DLD1 (cell line): ENCODE data around the gene B3GAT3.

Source experiments
- in situ Hi-C: cut with HindIII; loops from 2 replicates; pipeline ENCODE4 v1.10.0; 2017; ENCODE audit warnings: low sequenced_read_pairs

Gene B3GAT3

GRCh38 chr11:62580959-62581715 is 40.6 kb downstream of the B3GAT3 start:
- in situ Hi-C loops, result no loop called here

GRCh38 chr11:62579252-62579651 is 42.5 kb downstream of the B3GAT3 start:
- in situ Hi-C loops, result no loop called here

GRCh38 chr11:62578541-62578940 is 43.2 kb downstream of the B3GAT3 start:
- in situ Hi-C loops, result no loop called here

GRCh38 chr11:62577046-62577714 is 44.6 kb downstream of the B3GAT3 start:
- in situ Hi-C loops, result no loop called here

- in situ Hi-C loops, result no loop called here
These were observed 45.9 kb downstream of the B3GAT3 start for GRCh38 chr11:62575837-62576236.

GRCh38 chr11:62575156-62575555 is 46.6 kb downstream of the B3GAT3 start:
- in situ Hi-C loops, result no loop called here

- in situ Hi-C loops, result loop anchor here (25.0 kb wide), 1 partner anchor 137 kb away; no protein-coding TSS in a partner anchor
These were observed 47.3 kb downstream of the B3GAT3 start for GRCh38 chr11:62574363-62575071.

- in situ Hi-C loops, result loop anchor here (25.0 kb wide), 1 partner anchor 136 kb away; no protein-coding TSS in a partner anchor
These were observed 48.0 kb downstream of the B3GAT3 start, which contains the start of gene EEF1G for GRCh38 chr11:62573592-62574362. Gene EEF1G, minus strand, starts transcription at chr11:62573891. Its CDS starts 49 bp downstream, at chr11:62573842.

- in situ Hi-C loops, result loop anchor here (25.0 kb wide), 1 partner anchor 136 kb away; no protein-coding TSS in a partner anchor
These were observed 48.7 kb downstream of the B3GAT3 start for GRCh38 chr11:62573006-62573591.

GRCh38 chr11:62572431-62572830 is 49.4 kb downstream of the B3GAT3 start:
- in situ Hi-C loops, result loop anchor here (25.0 kb wide), 1 partner anchor 135 kb away; no protein-coding TSS in a partner anchor

GRCh38 chr11:62571493-62571892 is 50.3 kb downstream of the B3GAT3 start:
- in situ Hi-C loops, result loop anchor here (25.0 kb wide), 1 partner anchor 134 kb away; no protein-coding TSS in a partner anchor

- in situ Hi-C loops, result loop anchor here (25.0 kb wide), 1 partner anchor 134 kb away; no protein-coding TSS in a partner anchor
These were observed 50.9 kb downstream of the B3GAT3 start for GRCh38 chr11:62570903-62571302.

GRCh38 chr11:62569611-62570010 is 52.2 kb downstream of the B3GAT3 start:
- in situ Hi-C loops, result loop anchor here (25.0 kb wide), 1 partner anchor 132 kb away; no protein-coding TSS in a partner anchor

- in situ Hi-C loops, result loop anchor here (25.0 kb wide), 1 partner anchor 130 kb away; no protein-coding TSS in a partner anchor
These were observed 54.7 kb downstream of the B3GAT3 start for GRCh38 chr11:62567018-62567633.

- in situ Hi-C loops, result loop anchor here (25.0 kb wide), 1 partner anchor 129 kb away; no protein-coding TSS in a partner anchor
These were observed 55.5 kb downstream of the B3GAT3 start for GRCh38 chr11:62566247-62566646.
